ENCODE measurements around the gene VEZT. TPM values are rescaled to one million over a fixed set of nuclear protein-coding genes. Genes with fewer than 3 reads are reported as not detected.

VEZT gene
- total RNA-seq, 1 experiment from 2014 or later, result 107 TPM

GRCh38 chr12:95339086-95339788, 121.6 kb downstream of the VEZT start:
- H3K27me3 ChIP-seq (replicated peaks; ENCODE audit: insufficient read depth, low read depth, low read length, poor library complexity), result no peaks in the 10 kb centered on the region
- POLR2A ChIA-PET (ENCODE audit: low non-redundant PET), result no interaction called here
- no peaks in the 10 kb centered on the region for H3K9me3 ChIP-seq (ENCODE audit: low read depth, low read length, poor library complexity, severe bottlenecking)
- CTCF ChIA-PET, result no interaction called here
- no peak overlapping the region for H3K4me3 ChIP-seq (ENCODE audit: low read depth, low read length, poor library complexity, severe bottlenecking)
- TF ChIP-seq EZH2 (IDR thresholded peaks at IDR 0.05; ENCODE audit: borderline replicate concordance, low read depth, low read length, poor library complexity, severe bottlenecking) (no peak), CTCF (conservative IDR thresholded peaks at IDR 0.05; ENCODE audit: low read depth, low read length) (no peak)
- no peak for DNase-seq (ENCODE audit: low spot score)
- no peak overlapping the region for H3K27ac ChIP-seq (ENCODE audit: low read depth, low read length, poor library complexity, severe bottlenecking)
- intact Hi-C loops (cut with micrococcal nuclease; ENCODE audit: unreplicated experiment), result loop anchor here (10.0 kb wide), 1 partner anchor 196 kb away; no protein-coding TSS in a partner anchor
- no TSS peak for BruUV-seq (replicated peaks)
- H3K36me3 ChIP-seq (ENCODE audit: insufficient read depth, low read length, poor library complexity, severe bottlenecking), result no peaks in the 10 kb centered on the region
- H3K4me1 ChIP-seq (ENCODE audit: insufficient read depth, low read length, poor library complexity, severe bottlenecking), result peaks cover 18% of the 10 kb centered on the region

GRCh38 chr12:95342008-95342407, 124.4 kb downstream of the VEZT start:
- Histone ChIP-seq H3K4me3 (ENCODE audit: low read depth, low read length, poor library complexity, severe bottlenecking) (no peak overlapping the region), H3K27ac (ENCODE audit: low read depth, low read length, poor library complexity, severe bottlenecking) (no peak overlapping the region), H3K36me3 (ENCODE audit: insufficient read depth, low read length, poor library complexity, severe bottlenecking) (no peaks in the 10 kb centered on the region), H3K9me3 (ENCODE audit: low read depth, low read length, poor library complexity, severe bottlenecking) (no peaks in the 10 kb centered on the region), H3K4me1 (ENCODE audit: insufficient read depth, low read length, poor library complexity, severe bottlenecking) (peaks cover 5% of the 10 kb centered on the region), H3K27me3 (replicated peaks; ENCODE audit: insufficient read depth, low read depth, low read length, poor library complexity) (no peaks in the 10 kb centered on the region)
- ChIA-PET CTCF (no interaction called here), POLR2A (ENCODE audit: low non-redundant PET) (interaction anchor here (0.6 kb wide), 1 partner anchor 1085 kb away, joined by 3 read pairs; no protein-coding TSS in a partner anchor)
- BruUV-seq (replicated peaks), result no TSS peak
- TF ChIP-seq CTCF (conservative IDR thresholded peaks at IDR 0.05; ENCODE audit: low read depth, low read length) (no peak), EZH2 (IDR thresholded peaks at IDR 0.05; ENCODE audit: borderline replicate concordance, low read depth, low read length, poor library complexity, severe bottlenecking) (no peak)
- intact Hi-C loops (cut with micrococcal nuclease; ENCODE audit: unreplicated experiment), result no loop called here
- no peak for DNase-seq (ENCODE audit: low spot score)

GRCh38 chr12:95343461-95344230, 126.0 kb downstream of the VEZT start:
- no peak for DNase-seq (ENCODE audit: low spot score)
- CTCF ChIA-PET, result no interaction called here
- POLR2A ChIA-PET (ENCODE audit: low non-redundant PET), result no interaction called here
- Histone ChIP-seq H3K27me3 (replicated peaks; ENCODE audit: insufficient read depth, low read depth, low read length, poor library complexity) (no peaks in the 10 kb centered on the region), H3K4me1 (ENCODE audit: insufficient read depth, low read length, poor library complexity, severe bottlenecking) (no peaks in the 10 kb centered on the region), H3K27ac (ENCODE audit: low read depth, low read length, poor library complexity, severe bottlenecking) (no peak overlapping the region), H3K9me3 (ENCODE audit: low read depth, low read length, poor library complexity, severe bottlenecking) (no peaks in the 10 kb centered on the region), H3K4me3 (ENCODE audit: low read depth, low read length, poor library complexity, severe bottlenecking) (no peak overlapping the region), H3K36me3 (ENCODE audit: insufficient read depth, low read length, poor library complexity, severe bottlenecking) (no peaks in the 10 kb centered on the region)
- BruUV-seq (replicated peaks), result no TSS peak
- TF ChIP-seq EZH2 (IDR thresholded peaks at IDR 0.05; ENCODE audit: borderline replicate concordance, low read depth, low read length, poor library complexity, severe bottlenecking), result no peak
- TF ChIP-seq CTCF (conservative IDR thresholded peaks at IDR 0.05; ENCODE audit: low read depth, low read length), result no peak
- intact Hi-C loops (cut with micrococcal nuclease; ENCODE audit: unreplicated experiment), result no loop called here

All from A673 (cell line).